Dendritic cell treated with granulocyte-macrophage colony-stimulating factor and Interleukin-4, amounts not matched to agents 40 ng/mL and 50 ng/mL, for 4 days (primary cell): ENCODE measurements around the gene KRTAP10-12.
"Not testable (repeated sequence)": the region's sequence is repeated elsewhere in the genome, so short reads cannot be mapped to it uniquely, and the experiment has no call there.

Experiments used
- H3K27ac Mint-ChIP-seq: one replicate; pipeline ENCODE4 v1.8.0; 2022; ENCODE audit warnings: mild to moderate bottlenecking, mixed read lengths
- H3K27me3 Mint-ChIP-seq: one replicate; pipeline ENCODE4 v1.8.0; 2022; ENCODE audit warnings: mild to moderate bottlenecking, mixed read lengths
- H3K36me3 Mint-ChIP-seq: one replicate; pipeline ENCODE4 v1.8.0; 2022; ENCODE audit warnings: low read depth, mixed read lengths
- H3K4me1 Mint-ChIP-seq: one replicate; pipeline ENCODE4 v1.8.0; 2022; ENCODE audit warnings: low read depth, mixed read lengths
- H3K4me3 Mint-ChIP-seq: one replicate; pipeline ENCODE4 v1.8.0; 2022; ENCODE audit warnings: mild to moderate bottlenecking, moderate library complexity, mixed read lengths
- H3K9me3 Mint-ChIP-seq: one replicate; pipeline ENCODE4 v1.8.0; 2022; ENCODE audit warnings: mixed read lengths
- intact Hi-C: fragments of 100-400 bp; cut with micrococcal nuclease; formaldehyde crosslinking; loops from one replicate; pipeline ENCODE4 v1.15.0; 2022

The KRTAP10-12 gene

GRCh38 chr21:44697172-44697810, at the start of gene KRTAP10-12:
KRTAP10-12 (plus strand) TSS chr21:44697172; CDS start chr21:44697202, 30 bp downstream.
- intact Hi-C loops, H3K27ac Mint-ChIP-seq, H3K36me3 Mint-ChIP-seq, H3K4me3 Mint-ChIP-seq, H3K4me1 Mint-ChIP-seq: not testable (repeated sequence)
- H3K9me3 Mint-ChIP-seq = peaks cover 18% of the 10 kb centered on the region
- H3K27me3 Mint-ChIP-seq = peaks cover 69% of the 10 kb centered on the region

GRCh38 chr21:44647222-44647552, 49.8 kb upstream of the KRTAP10-12 start:
- Mint-ChIP-seq H3K27ac (no peak overlapping the region), H3K9me3 (peaks cover 25% of the 10 kb centered on the region), H3K27me3 (peaks cover 7% of the 10 kb centered on the region), H3K36me3 (no peaks in the 10 kb centered on the region), H3K4me3 (no peak overlapping the region), H3K4me1 (no peaks in the 10 kb centered on the region)
- intact Hi-C loops = no loop called here

GRCh38 chr21:44648557-44649311, 48.2 kb upstream of the KRTAP10-12 start:
- Mint-ChIP-seq H3K27ac (no peak overlapping the region), H3K4me1 (no peaks in the 10 kb centered on the region), H3K27me3 (peaks cover 8% of the 10 kb centered on the region), H3K4me3 (no peak overlapping the region), H3K9me3 (peaks cover 14% of the 10 kb centered on the region), H3K36me3 (no peaks in the 10 kb centered on the region)
- intact Hi-C loops = no loop called here

GRCh38 chr21:44649521-44650100, 47.4 kb upstream of the KRTAP10-12 start:
- Mint-ChIP-seq H3K27me3 (peaks cover 9% of the 10 kb centered on the region), H3K4me1 (no peaks in the 10 kb centered on the region), H3K4me3 (no peak overlapping the region), H3K27ac (no peak overlapping the region), H3K9me3 (peaks cover 6% of the 10 kb centered on the region), H3K36me3 (no peaks in the 10 kb centered on the region)
- intact Hi-C loops = no loop called here

GRCh38 chr21:44650265-44650972, 46.6 kb upstream of the KRTAP10-12 start:
- Mint-ChIP-seq H3K27me3 (peaks cover 9% of the 10 kb centered on the region), H3K27ac (no peak overlapping the region)

GRCh38 chr21:44650973-44651675, 45.8 kb upstream of the KRTAP10-12 start:
- Mint-ChIP-seq H3K4me3 (no peak overlapping the region), H3K4me1 (no peaks in the 10 kb centered on the region), H3K9me3 (peaks cover 5% of the 10 kb centered on the region), H3K27me3 (peaks cover 10% of the 10 kb centered on the region), H3K27ac (no peak overlapping the region), H3K36me3 (no peaks in the 10 kb centered on the region)
- intact Hi-C loops = no loop called here

More at GRCh38 chr21:44650265-44650972, 46.6 kb upstream of the KRTAP10-12 start:
- intact Hi-C loops = no loop called here
- Mint-ChIP-seq H3K9me3 (no peaks in the 10 kb centered on the region), H3K4me3 (no peak overlapping the region), H3K36me3 (no peaks in the 10 kb centered on the region), H3K4me1 (no peaks in the 10 kb centered on the region)

GRCh38 chr21:44653123-44653522, 43.8 kb upstream of the KRTAP10-12 start:
- Mint-ChIP-seq H3K4me3 (no peak overlapping the region), H3K27ac (no peak overlapping the region), H3K27me3 (peaks cover 11% of the 10 kb centered on the region), H3K9me3 (peaks cover 25% of the 10 kb centered on the region), H3K36me3 (no peaks in the 10 kb centered on the region), H3K4me1 (no peaks in the 10 kb centered on the region)
- intact Hi-C loops = no loop called here

GRCh38 chr21:44653656-44654575, 43.1 kb upstream of the KRTAP10-12 start:
- peaks cover 13% of the 10 kb centered on the region for H3K27me3 Mint-ChIP-seq
- H3K27ac Mint-ChIP-seq = no peak overlapping the region
- H3K4me1 Mint-ChIP-seq = no peaks in the 10 kb centered on the region
- H3K36me3 Mint-ChIP-seq = no peaks in the 10 kb centered on the region
- peaks cover 33% of the 10 kb centered on the region for H3K9me3 Mint-ChIP-seq
- intact Hi-C loops = no loop called here
- no peak overlapping the region for H3K4me3 Mint-ChIP-seq

- intact Hi-C loops = no loop called here
- Mint-ChIP-seq H3K9me3 (peaks cover 33% of the 10 kb centered on the region), H3K4me1 (no peaks in the 10 kb centered on the region), H3K27ac (no peak within 1 kb of the TSS), H3K27me3 (peaks cover 14% of the 10 kb centered on the region), H3K36me3 (no peaks in the 10 kb centered on the region), H3K4me3 (no peak within 1 kb of the TSS)
Measured at GRCh38 chr21:44654576-44655175, 42.3 kb upstream of the KRTAP10-12 start, which contains the start of gene KRTAP12-4. KRTAP12-4 (minus strand) TSS chr21:44654659; CDS start chr21:44654614, 45 bp downstream.

GRCh38 chr21:44656868-44657267, 40.1 kb upstream of the KRTAP10-12 start:
- Mint-ChIP-seq H3K27me3 (peaks cover 19% of the 10 kb centered on the region), H3K27ac (no peak overlapping the region), H3K4me3 (no peak overlapping the region), H3K4me1 (no peaks in the 10 kb centered on the region), H3K36me3 (no peaks in the 10 kb centered on the region), H3K9me3 (peaks cover 41% of the 10 kb centered on the region)
- intact Hi-C loops = no loop called here

GRCh38 chr21:44657635-44658540, 39.1 kb upstream of the KRTAP10-12 start, which contains the start of gene KRTAP12-3:
KRTAP12-3 (plus strand) TSS chr21:44657932; CDS start chr21:44657980, 48 bp downstream.
- Mint-ChIP-seq H3K4me1 (no peaks in the 10 kb centered on the region), H3K27ac (no peak within 1 kb of the TSS)

GRCh38 chr21:44658541-44658910, 38.4 kb upstream of the KRTAP10-12 start:
- Mint-ChIP-seq H3K4me3 (no peak overlapping the region), H3K4me1 (no peaks in the 10 kb centered on the region)

More at GRCh38 chr21:44657635-44658540, 39.1 kb upstream of the KRTAP10-12 start, which contains the start of gene KRTAP12-3:
- H3K36me3 Mint-ChIP-seq = no peaks in the 10 kb centered on the region
- H3K27me3 Mint-ChIP-seq = peaks cover 23% of the 10 kb centered on the region
- H3K4me3 Mint-ChIP-seq = no peak within 1 kb of the TSS
- H3K9me3 Mint-ChIP-seq = peaks cover 41% of the 10 kb centered on the region
- intact Hi-C loops = no loop called here

More at GRCh38 chr21:44658541-44658910, 38.4 kb upstream of the KRTAP10-12 start:
- intact Hi-C loops = no loop called here
- peaks cover 23% of the 10 kb centered on the region for H3K27me3 Mint-ChIP-seq
- peaks cover 41% of the 10 kb centered on the region for H3K9me3 Mint-ChIP-seq
- H3K36me3 Mint-ChIP-seq = no peaks in the 10 kb centered on the region
- H3K27ac Mint-ChIP-seq = no peak overlapping the region
